H1 (cell line): ENCODE measurements around the gene CCBE1.

Experiments used
- HDAC6 ChIP-seq: IDR thresholded peaks from one replicate; pipeline ENCODE4 v1.7.1; 2012; ENCODE audit warnings: low read depth, mild to moderate bottlenecking, inconsistent platforms, low read length, moderate library complexity
- SRF ChIP-seq: IDR thresholded peaks from 2 replicates; pipeline ENCODE4 v1.6.1; 2011; ENCODE audit warnings: mild to moderate bottlenecking, low read depth, low read length, moderate library complexity
- TF ChIP-seq, protein P1 (sequence below), 3 experiments: IDR thresholded peaks; 1 replicate in 2 of 3; 2 replicates in 1 of 3; pipeline versions ENCODE4 v1.5.1 to v1.6.1; 2011; ENCODE audit warnings: low read length in 3 of 3, mild to moderate bottlenecking in 3 of 3, inconsistent platforms in 2 of 3, low read depth in 1 of 3, moderate library complexity in 1 of 3; ENCODE audit not compliant: insufficient read depth in 1 of 3; ENCODE audit errors: control extremely low read depth in 1 of 3

DNA sequence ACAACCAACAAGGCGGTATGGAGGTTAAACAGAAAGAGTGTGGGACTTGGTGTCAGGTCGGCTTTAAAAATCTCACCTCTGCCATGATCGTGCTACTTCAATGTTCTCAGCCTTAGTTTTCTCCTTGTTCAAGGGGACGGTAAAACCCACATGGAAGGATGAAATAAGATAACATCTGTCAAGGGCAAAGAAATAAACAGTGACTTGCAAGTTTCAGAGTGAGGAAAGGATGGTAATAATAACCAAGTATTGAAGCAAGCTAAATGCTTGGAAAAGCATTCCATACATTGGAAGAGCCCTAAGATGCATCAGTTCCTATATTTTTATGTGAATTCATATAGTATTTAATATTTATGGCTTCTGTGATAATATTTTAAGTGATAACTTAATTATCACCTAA, 308.4 kb downstream of the CCBE1 start:
- TF ChIP-seq, protein P1, sequence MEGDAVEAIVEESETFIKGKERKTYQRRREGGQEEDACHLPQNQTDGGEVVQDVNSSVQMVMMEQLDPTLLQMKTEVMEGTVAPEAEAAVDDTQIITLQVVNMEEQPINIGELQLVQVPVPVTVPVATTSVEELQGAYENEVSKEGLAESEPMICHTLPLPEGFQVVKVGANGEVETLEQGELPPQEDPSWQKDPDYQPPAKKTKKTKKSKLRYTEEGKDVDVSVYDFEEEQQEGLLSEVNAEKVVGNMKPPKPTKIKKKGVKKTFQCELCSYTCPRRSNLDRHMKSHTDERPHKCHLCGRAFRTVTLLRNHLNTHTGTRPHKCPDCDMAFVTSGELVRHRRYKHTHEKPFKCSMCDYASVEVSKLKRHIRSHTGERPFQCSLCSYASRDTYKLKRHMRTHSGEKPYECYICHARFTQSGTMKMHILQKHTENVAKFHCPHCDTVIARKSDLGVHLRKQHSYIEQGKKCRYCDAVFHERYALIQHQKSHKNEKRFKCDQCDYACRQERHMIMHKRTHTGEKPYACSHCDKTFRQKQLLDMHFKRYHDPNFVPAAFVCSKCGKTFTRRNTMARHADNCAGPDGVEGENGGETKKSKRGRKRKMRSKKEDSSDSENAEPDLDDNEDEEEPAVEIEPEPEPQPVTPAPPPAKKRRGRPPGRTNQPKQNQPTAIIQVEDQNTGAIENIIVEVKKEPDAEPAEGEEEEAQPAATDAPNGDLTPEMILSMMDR (IDR thresholded peaks at IDR 0.05; ENCODE audit: control extremely low read depth in 1 of 3, insufficient read depth in 1 of 3, low read depth in 1 of 3, low read length in 3 of 3): no peak
- TF ChIP-seq SRF (no peak), HDAC6 (no peak)
